GDM1 (cell line): Measurements from ENCODE around the gene STARD9.

Experiments used
- DNase-seq: peaks from one replicate; lab custom pipeline; 2025; lab: John Stamatoyannopoulos, UW

Gene STARD9

GRCh38 chr15:42694398-42694797, 119.0 kb downstream of the STARD9 start:
- DNase-seq, result no peak

- no peak for DNase-seq
Measured at GRCh38 chr15:42695527-42696071, 120.2 kb downstream of the STARD9 start.

- no peak for DNase-seq
Measured at GRCh38 chr15:42696626-42697025, 121.2 kb downstream of the STARD9 start.

GRCh38 chr15:42704492-42704926, 129.1 kb downstream of the STARD9 start:
- peak; percentile 14 for DNase-seq

- no peak for DNase-seq
Measured at GRCh38 chr15:42705336-42705735, 129.9 kb downstream of the STARD9 start.

- DNase-seq, result no peak
Measured at GRCh38 chr15:42707068-42707467, 131.7 kb downstream of the STARD9 start.

- DNase-seq, result no peak
Measured at GRCh38 chr15:42707873-42708544, 132.6 kb downstream of the STARD9 start.

GRCh38 chr15:42710662-42711061, 135.3 kb downstream of the STARD9 start:
- no peak for DNase-seq

- DNase-seq, result no peak
Measured at GRCh38 chr15:42711746-42712145, 136.3 kb downstream of the STARD9 start.

- DNase-seq, result no peak
Measured at GRCh38 chr15:42712584-42712983, 137.2 kb downstream of the STARD9 start.

GRCh38 chr15:42716125-42716524, 140.7 kb downstream of the STARD9 start:
- DNase-seq, result no peak

- DNase-seq, result no peak
Measured at GRCh38 chr15:42716626-42717025, 141.2 kb downstream of the STARD9 start.

GRCh38 chr15:42719043-42719442, 143.6 kb downstream of the STARD9 start:
- DNase-seq, result no peak

GRCh38 chr15:42720071-42720470, 144.7 kb downstream of the STARD9 start:
- no peak for DNase-seq

- no peak for DNase-seq
Measured at GRCh38 chr15:42721016-42721415, 145.6 kb downstream of the STARD9 start.

- DNase-seq, result no peak
Measured at GRCh38 chr15:42721916-42722315, 146.5 kb downstream of the STARD9 start.

GRCh38 chr15:42723068-42723467, 147.7 kb downstream of the STARD9 start:
- DNase-seq, result no peak

- DNase-seq, result no peak
Measured at GRCh38 chr15:42724276-42724675, 148.9 kb downstream of the STARD9 start.

GRCh38 chr15:42725331-42725903, 150.0 kb downstream of the STARD9 start:
- no peak for DNase-seq

- DNase-seq, result no peak
Measured at GRCh38 chr15:42726114-42726513, 150.7 kb downstream of the STARD9 start.

- no peak for DNase-seq
Measured at GRCh38 chr15:42727750-42728381, 152.5 kb downstream of the STARD9 start.

GRCh38 chr15:42728560-42728959, 153.2 kb downstream of the STARD9 start:
- no peak for DNase-seq

GRCh38 chr15:42728972-42729371, 153.6 kb downstream of the STARD9 start:
- no peak for DNase-seq
